Astrocyte of the cerebellum (primary cell): ENCODE results near the gene TDRD1.
"Not testable (repeated sequence)": the region's sequence is repeated elsewhere in the genome, so short reads cannot be mapped to it uniquely, and the experiment has no call there.

Source experiments
- DNase-seq: peaks from one replicate; pipeline ENCODE4 v3.0.0-alpha.2; 2011; ENCODE audit warnings: low read depth
- H3K4me3 ChIP-seq: 2 replicates; pipeline ENCODE4 v1.5.1; 2011; ENCODE audit warnings: mild to moderate bottlenecking, low read depth, low read length, moderate library complexity
- in situ Hi-C: cut with HindIII; loops from 2 replicates; pipeline ENCODE4 v1.10.0; 2017; ENCODE audit warnings: low sequenced_read_pairs
- TF ChIP-seq, protein P1 (sequence below): IDR thresholded peaks from 2 replicates; pipeline ENCODE4 v1.5.1; 2012; ENCODE audit warnings: low read length, low read depth, moderate library complexity, mild to moderate bottlenecking; ENCODE audit errors: missing control alignments

The TDRD1 gene

GRCh38 chr10:114179148-114179547, at the start of gene TDRD1:
TDRD1 (plus strand) TSS chr10:114179353; CDS start chr10:114187832, 8,479 bp downstream.
- no peak for DNase-seq
- in situ Hi-C loops: no loop called here
- TF ChIP-seq, protein P1, sequence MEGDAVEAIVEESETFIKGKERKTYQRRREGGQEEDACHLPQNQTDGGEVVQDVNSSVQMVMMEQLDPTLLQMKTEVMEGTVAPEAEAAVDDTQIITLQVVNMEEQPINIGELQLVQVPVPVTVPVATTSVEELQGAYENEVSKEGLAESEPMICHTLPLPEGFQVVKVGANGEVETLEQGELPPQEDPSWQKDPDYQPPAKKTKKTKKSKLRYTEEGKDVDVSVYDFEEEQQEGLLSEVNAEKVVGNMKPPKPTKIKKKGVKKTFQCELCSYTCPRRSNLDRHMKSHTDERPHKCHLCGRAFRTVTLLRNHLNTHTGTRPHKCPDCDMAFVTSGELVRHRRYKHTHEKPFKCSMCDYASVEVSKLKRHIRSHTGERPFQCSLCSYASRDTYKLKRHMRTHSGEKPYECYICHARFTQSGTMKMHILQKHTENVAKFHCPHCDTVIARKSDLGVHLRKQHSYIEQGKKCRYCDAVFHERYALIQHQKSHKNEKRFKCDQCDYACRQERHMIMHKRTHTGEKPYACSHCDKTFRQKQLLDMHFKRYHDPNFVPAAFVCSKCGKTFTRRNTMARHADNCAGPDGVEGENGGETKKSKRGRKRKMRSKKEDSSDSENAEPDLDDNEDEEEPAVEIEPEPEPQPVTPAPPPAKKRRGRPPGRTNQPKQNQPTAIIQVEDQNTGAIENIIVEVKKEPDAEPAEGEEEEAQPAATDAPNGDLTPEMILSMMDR: no peak
- H3K4me3 ChIP-seq: no peak within 1 kb of the TSS

DNA sequence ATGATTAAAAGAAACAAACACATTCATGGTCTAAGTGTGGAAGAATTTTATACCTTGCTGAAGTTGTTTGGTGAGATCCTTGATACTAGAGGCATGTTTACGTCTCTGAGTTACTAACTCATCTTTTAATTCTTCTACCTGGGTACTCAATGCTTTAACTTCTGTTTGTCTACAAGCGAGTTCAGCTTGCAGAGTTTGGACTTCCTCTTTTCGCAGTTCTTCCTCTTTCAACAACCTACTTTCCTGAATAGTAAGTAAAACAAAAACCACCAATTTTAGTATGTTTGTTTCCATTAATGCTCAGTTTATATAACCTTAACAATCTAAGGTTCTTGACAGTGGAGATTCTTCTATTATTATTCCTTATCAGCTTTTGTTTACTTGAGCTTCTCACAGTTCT, 48.1 kb upstream of the TDRD1 start:
- in situ Hi-C loops: no loop called here
- no peak for DNase-seq
- H3K4me3 ChIP-seq: no peak overlapping the region
- TF ChIP-seq, protein P1: no peak

GRCh38 chr10:114135476-114135875, 43.7 kb upstream of the TDRD1 start:
- TF ChIP-seq, protein P1: no peak
- no peak for DNase-seq
- in situ Hi-C loops: no loop called here
- no peak overlapping the region for H3K4me3 ChIP-seq

- in situ Hi-C loops: no loop called here
- H3K4me3 ChIP-seq: no peak overlapping the region
- DNase-seq: no peak
- TF ChIP-seq, protein P1: no peak
These were observed 40.6 kb upstream of the TDRD1 start for GRCh38 chr10:114138581-114138980.

GRCh38 chr10:114140036-114140435, 39.1 kb upstream of the TDRD1 start:
- DNase-seq: no peak
- in situ Hi-C loops: no loop called here
- no peak overlapping the region for H3K4me3 ChIP-seq
- TF ChIP-seq, protein P1: no peak

DNA sequence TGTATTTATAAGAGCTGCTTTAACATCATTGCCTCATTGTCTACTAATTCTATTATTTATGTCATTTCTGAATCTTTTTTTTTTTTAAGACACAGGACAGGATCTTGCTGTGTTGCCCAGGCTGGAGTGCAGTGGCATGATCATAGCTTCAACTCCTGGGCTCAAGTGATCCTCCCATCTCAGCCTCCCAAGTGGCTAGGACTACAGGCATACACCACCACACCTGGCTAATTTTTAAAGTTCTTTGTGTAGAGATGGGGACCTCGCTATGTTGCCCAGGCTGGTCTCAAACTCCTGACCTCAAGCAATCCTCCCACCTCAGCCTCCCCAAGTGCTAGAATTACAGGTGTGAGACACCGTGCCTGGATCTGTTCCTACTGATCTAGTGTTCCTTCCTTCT, 38.3 kb upstream of the TDRD1 start:
- in situ Hi-C loops, DNase-seq, H3K4me3 ChIP-seq: not testable (repeated sequence)

DNA sequence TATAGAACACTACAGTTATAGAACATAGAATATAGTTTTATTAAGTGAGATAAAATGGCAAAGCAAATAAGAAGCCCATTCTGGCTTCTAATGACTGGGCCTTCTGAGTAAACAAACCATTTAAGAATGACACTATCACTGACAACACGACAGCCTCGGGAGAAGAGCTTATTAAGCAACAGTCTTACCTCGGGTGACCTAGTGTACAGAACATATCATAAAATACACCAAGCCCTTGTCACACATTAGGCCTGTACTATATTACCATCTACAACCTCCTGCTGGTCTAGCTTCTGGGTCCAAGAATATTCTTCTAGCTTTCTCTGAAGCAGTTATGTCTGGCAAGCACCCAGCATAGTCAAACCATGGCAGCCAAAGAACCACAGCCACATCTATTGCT, 37.1 kb upstream of the TDRD1 start:
- in situ Hi-C loops: no loop called here
- H3K4me3 ChIP-seq: no peak overlapping the region
- no peak for DNase-seq
- TF ChIP-seq, protein P1: no peak
